ENCODE measurements around the gene MCC.

Gene MCC

DNA sequence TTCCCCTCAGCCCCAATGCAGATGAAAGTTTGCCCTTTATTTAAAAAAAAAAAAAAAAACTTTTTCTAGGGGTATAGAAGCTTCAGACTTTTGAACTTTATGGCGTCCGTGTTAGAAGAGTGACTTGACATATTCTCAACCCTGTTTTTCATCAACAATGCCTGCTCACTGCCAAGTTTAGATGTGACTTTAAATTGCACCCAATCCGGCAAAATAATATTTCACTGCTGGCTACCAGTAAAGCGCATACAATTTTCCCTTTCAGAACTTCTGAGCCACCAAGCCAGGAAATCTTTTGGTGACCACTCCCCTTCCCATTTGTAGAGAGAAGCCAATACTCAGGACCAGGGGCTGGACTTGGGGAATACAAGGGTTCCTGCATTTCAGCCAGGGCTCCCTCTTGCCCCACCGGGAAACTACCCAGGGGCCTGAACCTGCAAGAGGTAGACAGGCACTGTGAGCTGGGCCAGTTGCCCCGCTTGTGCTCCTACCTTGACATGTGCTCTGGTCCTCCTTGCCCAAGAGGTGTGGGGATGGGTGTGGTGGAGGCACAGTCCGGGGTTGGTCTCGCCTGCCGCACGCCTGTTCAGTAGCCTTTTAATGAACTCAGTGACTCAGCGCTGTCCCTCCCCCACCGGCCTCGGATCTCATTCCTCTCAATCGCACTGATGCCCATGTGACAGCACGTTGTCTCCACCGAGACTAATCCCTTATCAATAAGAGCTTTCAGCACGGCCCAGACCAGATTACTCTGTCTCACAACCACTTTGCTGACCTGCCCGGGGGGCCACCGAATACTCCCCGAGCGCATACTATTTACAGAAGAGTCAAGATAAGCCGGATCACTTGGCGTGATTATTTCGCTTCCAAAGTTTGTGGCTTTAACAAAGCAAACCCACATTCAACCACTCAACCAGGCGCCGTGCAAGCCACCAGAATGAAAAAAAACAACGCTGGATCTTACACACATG is 285.2 kb downstream of the MCC start:
- Histone ChIP-seq H3K27me3 (ENCODE audit: control insufficient read depth in 2 of 2, insufficient read depth in 2 of 2, low read length in 2 of 2) (no peaks in the 10 kb centered on the region), H3K36me3 (ENCODE audit: control insufficient read depth in 2 of 2, insufficient read depth in 2 of 2, low read length in 2 of 2) (no peaks in the 10 kb centered on the region), H3K4me1 (ENCODE audit: control insufficient read depth in 2 of 2, insufficient read depth in 2 of 2, low read length in 2 of 2) (no peaks in the 10 kb centered on the region), H3K9me3 (ENCODE audit: control insufficient read depth in 2 of 2, low read length in 2 of 2) (no peaks in the 10 kb centered on the region), H3K27ac (ENCODE audit: low read depth in 2 of 2, low read length in 2 of 2) (no peak overlapping the region), H3K4me3 (ENCODE audit: low read length in 2 of 2) (no peak overlapping the region), H3K9ac (ENCODE audit: low read depth in 1 of 2, low read length in 2 of 2) (no peak overlapping the region)

DNA sequence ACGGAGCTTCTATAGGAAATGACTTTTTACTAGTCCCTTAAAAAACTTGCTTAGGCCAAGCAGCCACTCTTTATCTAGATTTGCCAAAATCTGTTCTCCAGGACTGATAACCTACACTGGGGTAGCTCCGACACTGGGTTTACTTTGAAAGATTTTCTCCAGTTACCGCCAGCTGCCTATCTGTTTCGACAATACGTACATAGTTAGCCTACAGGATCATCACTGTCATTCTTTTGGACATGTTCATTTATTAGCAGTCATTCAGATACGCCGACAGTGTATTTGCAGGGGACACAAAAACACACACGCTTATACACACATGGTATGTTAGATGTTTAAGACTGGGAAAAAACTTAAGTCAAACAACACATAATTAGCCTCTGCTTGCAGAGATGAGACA is 286.0 kb downstream of the MCC start:
- H3K36me3 ChIP-seq (ENCODE audit: control insufficient read depth in 2 of 2, insufficient read depth in 2 of 2, low read length in 2 of 2), result no peaks in the 10 kb centered on the region
- H3K27ac ChIP-seq (ENCODE audit: low read depth in 2 of 2, low read length in 2 of 2), result no peak overlapping the region
- no peaks in the 10 kb centered on the region for H3K4me1 ChIP-seq (ENCODE audit: control insufficient read depth in 2 of 2, insufficient read depth in 2 of 2, low read length in 2 of 2)
- H3K9me3 ChIP-seq (ENCODE audit: control insufficient read depth in 2 of 2, low read length in 2 of 2), result no peaks in the 10 kb centered on the region
- H3K27me3 ChIP-seq (ENCODE audit: control insufficient read depth in 2 of 2, insufficient read depth in 2 of 2, low read length in 2 of 2), result no peaks in the 10 kb centered on the region
- H3K9ac ChIP-seq (ENCODE audit: low read depth in 1 of 2, low read length in 2 of 2), result no peak overlapping the region
- H3K4me3 ChIP-seq (ENCODE audit: low read length in 2 of 2), result no peak overlapping the region

DNA sequence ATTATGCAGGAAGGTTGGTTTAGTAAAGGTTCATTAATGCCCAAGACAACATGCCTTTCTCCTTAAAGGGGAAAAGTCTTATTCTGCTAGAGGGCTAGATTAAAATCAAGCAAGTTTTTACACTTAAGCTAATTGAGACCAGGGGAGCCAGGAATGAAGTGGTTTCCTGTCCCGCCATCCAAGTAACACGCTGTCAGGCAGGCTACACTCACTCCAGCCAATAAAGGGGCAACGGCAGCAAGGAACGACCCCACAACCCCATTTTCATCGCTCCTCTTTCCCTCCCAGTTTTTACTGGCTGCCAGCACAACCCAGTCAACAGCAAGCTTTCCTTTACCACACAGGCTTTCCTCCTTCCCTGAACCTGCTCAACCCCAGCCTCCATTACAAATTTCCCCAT is 286.5 kb downstream of the MCC start:
- Histone ChIP-seq H3K9ac (ENCODE audit: low read depth in 1 of 2, low read length in 2 of 2) (no peak overlapping the region), H3K27ac (ENCODE audit: low read depth in 2 of 2, low read length in 2 of 2) (no peak overlapping the region), H3K27me3 (ENCODE audit: control insufficient read depth in 2 of 2, insufficient read depth in 2 of 2, low read length in 2 of 2) (no peaks in the 10 kb centered on the region), H3K36me3 (ENCODE audit: control insufficient read depth in 2 of 2, insufficient read depth in 2 of 2, low read length in 2 of 2) (no peaks in the 10 kb centered on the region), H3K4me3 (ENCODE audit: low read length in 2 of 2) (no peak overlapping the region), H3K9me3 (ENCODE audit: control insufficient read depth in 2 of 2, low read length in 2 of 2) (no peaks in the 10 kb centered on the region), H3K4me1 (ENCODE audit: control insufficient read depth in 2 of 2, insufficient read depth in 2 of 2, low read length in 2 of 2) (no peaks in the 10 kb centered on the region)

DNA sequence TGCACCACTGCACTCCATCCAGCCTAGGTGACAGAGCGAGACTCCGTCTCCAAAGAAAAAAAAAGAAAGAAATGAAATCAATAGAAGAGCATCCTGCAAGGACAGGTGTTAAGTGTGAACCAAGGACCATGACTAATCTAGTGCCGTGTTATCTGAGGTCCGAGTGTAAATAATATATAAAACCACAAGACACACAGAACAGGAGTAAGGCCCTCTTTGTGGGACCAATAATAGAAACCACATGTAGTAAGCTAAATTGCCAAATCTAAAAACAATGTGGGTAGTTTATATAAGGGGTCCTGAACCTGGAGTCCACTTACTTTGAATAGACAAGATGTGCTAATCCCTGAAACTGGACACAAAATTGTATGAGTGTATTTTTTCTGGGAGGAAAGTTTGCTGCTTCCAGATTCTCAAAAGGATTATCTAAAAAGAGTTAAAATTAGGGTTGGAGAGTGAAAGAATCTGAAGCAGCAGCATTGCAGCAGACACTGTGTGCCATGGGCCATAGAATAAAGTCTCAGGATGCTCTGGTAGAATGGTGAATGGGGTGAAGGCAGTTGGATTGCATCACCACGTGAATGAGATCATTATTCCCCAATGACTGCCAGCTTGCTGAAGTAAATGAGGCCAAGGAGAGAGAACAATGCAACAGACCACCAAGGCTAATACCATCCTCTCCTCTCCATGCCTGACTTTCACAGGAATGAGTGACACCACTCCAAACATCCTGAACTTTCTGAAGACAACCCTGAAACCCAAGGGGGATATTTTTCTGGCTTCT is 288.9 kb downstream of the MCC start:
- no peaks in the 10 kb centered on the region for H3K27me3 ChIP-seq (ENCODE audit: control insufficient read depth in 2 of 2, insufficient read depth in 2 of 2, low read length in 2 of 2)
- no peak overlapping the region for H3K4me3 ChIP-seq (ENCODE audit: low read length in 2 of 2)
- H3K4me1 ChIP-seq (ENCODE audit: control insufficient read depth in 2 of 2, insufficient read depth in 2 of 2, low read length in 2 of 2), result no peaks in the 10 kb centered on the region
- H3K9me3 ChIP-seq (ENCODE audit: control insufficient read depth in 2 of 2, low read length in 2 of 2), result no peaks in the 10 kb centered on the region
- H3K36me3 ChIP-seq (ENCODE audit: control insufficient read depth in 2 of 2, insufficient read depth in 2 of 2, low read length in 2 of 2), result no peaks in the 10 kb centered on the region
- H3K9ac ChIP-seq (ENCODE audit: low read depth in 1 of 2, low read length in 2 of 2), result no peak overlapping the region
- H3K27ac ChIP-seq (ENCODE audit: low read depth in 2 of 2, low read length in 2 of 2), result no peak overlapping the region

DNA sequence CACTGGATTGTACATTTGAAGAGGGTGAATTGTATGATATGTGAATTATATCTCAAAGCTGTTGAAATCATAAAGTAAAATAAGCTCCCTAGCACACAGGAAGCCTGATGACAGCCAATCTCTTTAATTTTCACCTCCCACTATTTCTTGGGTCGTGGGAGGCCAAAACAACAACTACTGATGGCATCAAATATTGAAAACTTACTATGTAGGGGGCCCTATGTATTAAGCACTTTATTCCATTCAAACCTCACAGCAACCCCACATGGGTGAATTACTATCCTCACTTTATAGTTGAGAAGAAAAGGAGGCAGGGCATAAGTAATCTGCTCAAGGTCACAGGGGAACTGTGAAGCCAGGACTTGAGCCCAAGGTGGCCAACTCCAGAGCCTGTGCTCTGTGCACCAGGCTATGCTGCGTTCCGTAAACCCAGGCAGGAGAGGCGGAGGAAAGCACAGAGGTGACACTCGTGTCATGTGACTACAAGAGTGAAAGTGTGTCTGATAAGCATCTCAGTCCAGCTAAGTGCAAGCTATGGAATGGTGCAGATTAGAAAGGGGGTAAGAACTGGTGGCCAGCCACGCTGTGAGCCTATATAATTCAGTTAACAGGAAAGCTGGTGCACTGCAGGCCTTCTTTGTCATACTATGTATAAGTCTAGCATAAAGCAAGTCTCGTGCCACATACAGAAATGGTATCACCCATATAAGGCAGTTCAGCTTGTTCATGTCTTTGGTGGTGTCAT is 290.6 kb downstream of the MCC start:
- Histone ChIP-seq H3K4me1 (ENCODE audit: control insufficient read depth in 2 of 2, insufficient read depth in 2 of 2, low read length in 2 of 2) (no peaks in the 10 kb centered on the region), H3K27ac (ENCODE audit: low read depth in 2 of 2, low read length in 2 of 2) (no peak overlapping the region), H3K27me3 (ENCODE audit: control insufficient read depth in 2 of 2, insufficient read depth in 2 of 2, low read length in 2 of 2) (no peaks in the 10 kb centered on the region)

DNA sequence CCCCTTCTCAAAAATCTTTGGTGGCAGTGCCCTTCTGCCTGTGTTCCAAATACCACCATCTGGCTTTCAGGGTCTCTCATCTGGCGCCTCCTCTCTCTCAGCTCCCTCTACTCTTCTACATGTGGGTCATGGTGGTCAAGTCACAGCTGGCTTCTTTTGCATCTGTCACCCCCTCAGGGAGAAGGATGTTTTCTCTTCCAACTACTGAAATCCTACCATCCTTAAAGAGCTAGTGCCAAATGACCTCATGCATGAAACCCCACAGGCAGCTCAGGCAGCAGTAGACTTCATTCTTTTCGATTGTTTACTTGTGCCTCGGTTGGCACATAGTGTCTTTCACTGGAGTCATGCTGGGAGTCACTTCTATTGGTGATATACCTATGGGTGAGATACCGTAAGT is 292.5 kb downstream of the MCC start:
- no peak overlapping the region for H3K27ac ChIP-seq (ENCODE audit: low read depth in 2 of 2, low read length in 2 of 2)
- no peak overlapping the region for H3K4me3 ChIP-seq (ENCODE audit: low read length in 2 of 2)
- no peaks in the 10 kb centered on the region for H3K4me1 ChIP-seq (ENCODE audit: control insufficient read depth in 2 of 2, insufficient read depth in 2 of 2, low read length in 2 of 2)
- H3K9me3 ChIP-seq (ENCODE audit: control insufficient read depth in 2 of 2, low read length in 2 of 2), result no peaks in the 10 kb centered on the region
- H3K9ac ChIP-seq (ENCODE audit: low read depth in 1 of 2, low read length in 2 of 2), result no peak overlapping the region
- no peaks in the 10 kb centered on the region for H3K36me3 ChIP-seq (ENCODE audit: control insufficient read depth in 2 of 2, insufficient read depth in 2 of 2, low read length in 2 of 2)
- H3K27me3 ChIP-seq (ENCODE audit: control insufficient read depth in 2 of 2, insufficient read depth in 2 of 2, low read length in 2 of 2), result no peaks in the 10 kb centered on the region

More for the DNA sequence above, 290.6 kb downstream of the MCC start:
- no peak overlapping the region for H3K9ac ChIP-seq (ENCODE audit: low read depth in 1 of 2, low read length in 2 of 2)
- no peaks in the 10 kb centered on the region for H3K9me3 ChIP-seq (ENCODE audit: control insufficient read depth in 2 of 2, low read length in 2 of 2)
- no peaks in the 10 kb centered on the region for H3K36me3 ChIP-seq (ENCODE audit: control insufficient read depth in 2 of 2, insufficient read depth in 2 of 2, low read length in 2 of 2)
- H3K4me3 ChIP-seq (ENCODE audit: low read length in 2 of 2), result no peak overlapping the region

DNA sequence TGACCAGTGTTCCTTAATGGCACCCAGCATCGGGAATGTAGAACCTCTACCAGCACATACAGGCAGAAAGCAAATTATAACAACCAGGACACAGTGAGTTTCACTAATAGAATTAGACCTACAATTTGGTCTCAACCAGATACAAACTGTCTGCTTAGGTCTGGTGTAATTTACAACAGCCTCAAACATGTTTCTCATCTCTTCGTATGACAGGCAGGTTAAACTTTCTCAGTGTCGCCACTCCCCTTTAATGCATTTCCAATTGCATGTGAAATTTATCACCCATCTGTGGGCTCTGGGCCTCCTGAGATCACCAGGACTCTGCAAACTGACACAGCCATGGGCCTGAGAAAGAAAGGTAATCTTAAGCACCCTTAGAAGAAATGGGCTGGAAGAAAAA is 293.0 kb downstream of the MCC start:
- H3K4me1 ChIP-seq (ENCODE audit: control insufficient read depth in 2 of 2, insufficient read depth in 2 of 2, low read length in 2 of 2), result no peaks in the 10 kb centered on the region
- H3K4me3 ChIP-seq (ENCODE audit: low read length in 2 of 2), result no peak overlapping the region
- H3K9me3 ChIP-seq (ENCODE audit: control insufficient read depth in 2 of 2, low read length in 2 of 2), result no peaks in the 10 kb centered on the region
- H3K27me3 ChIP-seq (ENCODE audit: control insufficient read depth in 2 of 2, insufficient read depth in 2 of 2, low read length in 2 of 2), result no peaks in the 10 kb centered on the region
- no peak overlapping the region for H3K27ac ChIP-seq (ENCODE audit: low read depth in 2 of 2, low read length in 2 of 2)
- no peaks in the 10 kb centered on the region for H3K36me3 ChIP-seq (ENCODE audit: control insufficient read depth in 2 of 2, insufficient read depth in 2 of 2, low read length in 2 of 2)
- no peak overlapping the region for H3K9ac ChIP-seq (ENCODE audit: low read depth in 1 of 2, low read length in 2 of 2)

DNA sequence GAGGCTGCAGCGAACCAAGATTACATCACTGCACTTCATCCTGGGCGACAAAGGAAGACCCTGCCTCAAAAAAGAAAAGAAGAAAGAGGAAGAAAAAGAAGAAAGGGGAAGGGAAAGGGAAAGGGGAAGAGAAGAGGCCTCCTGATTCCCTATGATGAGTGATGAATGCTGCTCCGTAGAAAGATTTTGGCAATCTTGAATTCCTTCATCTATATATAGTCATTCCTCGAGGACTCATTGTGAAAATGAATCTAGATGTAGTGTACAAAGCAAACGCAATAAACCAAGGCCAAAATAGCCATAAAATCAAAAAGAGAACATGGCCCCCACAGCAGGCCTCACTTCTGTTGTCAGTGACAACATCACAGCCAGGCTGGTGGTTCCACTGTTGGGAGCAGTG is 293.7 kb downstream of the MCC start:
- no peaks in the 10 kb centered on the region for H3K27me3 ChIP-seq (ENCODE audit: control insufficient read depth in 2 of 2, insufficient read depth in 2 of 2, low read length in 2 of 2)

DNA sequence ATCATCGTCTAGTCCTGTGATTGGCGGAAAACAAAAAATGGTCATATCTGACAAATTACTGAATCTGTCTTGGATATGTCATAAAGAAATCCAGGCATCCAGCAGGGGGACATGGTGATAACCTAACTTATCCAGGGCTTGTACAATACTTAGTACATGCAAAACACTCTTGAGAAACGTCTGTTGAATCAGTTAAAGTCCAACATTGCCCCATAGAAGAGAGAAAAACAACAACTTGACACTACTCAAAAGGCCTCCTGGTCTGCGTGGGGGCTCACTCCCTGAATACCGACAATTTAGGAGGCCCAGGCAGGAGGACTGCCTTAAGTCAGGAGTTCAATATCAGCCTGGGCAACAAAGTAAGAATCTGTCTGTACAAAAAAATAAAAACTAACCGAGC is 294.1 kb downstream of the MCC start:
- no peaks in the 10 kb centered on the region for H3K4me1 ChIP-seq (ENCODE audit: control insufficient read depth in 2 of 2, insufficient read depth in 2 of 2, low read length in 2 of 2)
- H3K27me3 ChIP-seq (ENCODE audit: control insufficient read depth in 2 of 2, insufficient read depth in 2 of 2, low read length in 2 of 2), result no peaks in the 10 kb centered on the region
- no peaks in the 10 kb centered on the region for H3K36me3 ChIP-seq (ENCODE audit: control insufficient read depth in 2 of 2, insufficient read depth in 2 of 2, low read length in 2 of 2)
- H3K27ac ChIP-seq (ENCODE audit: low read depth in 2 of 2, low read length in 2 of 2), result no peak overlapping the region
- H3K4me3 ChIP-seq (ENCODE audit: low read length in 2 of 2), result no peak overlapping the region
- no peaks in the 10 kb centered on the region for H3K9me3 ChIP-seq (ENCODE audit: control insufficient read depth in 2 of 2, low read length in 2 of 2)
- H3K9ac ChIP-seq (ENCODE audit: low read depth in 1 of 2, low read length in 2 of 2), result no peak overlapping the region

More for the DNA sequence above, 293.7 kb downstream of the MCC start:
- Histone ChIP-seq H3K9me3 (ENCODE audit: control insufficient read depth in 2 of 2, low read length in 2 of 2) (no peaks in the 10 kb centered on the region), H3K9ac (ENCODE audit: low read depth in 1 of 2, low read length in 2 of 2) (no peak overlapping the region), H3K36me3 (ENCODE audit: control insufficient read depth in 2 of 2, insufficient read depth in 2 of 2, low read length in 2 of 2) (no peaks in the 10 kb centered on the region), H3K4me1 (ENCODE audit: control insufficient read depth in 2 of 2, insufficient read depth in 2 of 2, low read length in 2 of 2) (no peaks in the 10 kb centered on the region), H3K4me3 (ENCODE audit: low read length in 2 of 2) (no peak overlapping the region), H3K27ac (ENCODE audit: low read depth in 2 of 2, low read length in 2 of 2) (no peak overlapping the region)

All from mucosa of rectum (tissue), 2 donors.